Nephron (organoid): ENCODE measurements around the gene IL32.

Experiments used
- H3K27ac Mint-ChIP-seq, 3 experiments: 2 replicates each; pipeline ENCODE4 v1.8.0; 2020; ENCODE audit warnings: mixed read lengths in 3 of 3, mild to moderate bottlenecking in 2 of 3, moderate library complexity in 1 of 3
- H3K27me3 Mint-ChIP-seq: 2 replicates; pipeline ENCODE4 v1.8.0; 2021; ENCODE audit warnings: low read depth, mild to moderate bottlenecking, moderate library complexity, mixed read lengths
- H3K36me3 Mint-ChIP-seq: 2 replicates; pipeline ENCODE4 v1.8.0; 2020; ENCODE audit warnings: low read depth, mixed read lengths
- H3K4me1 Mint-ChIP-seq: 2 replicates; pipeline ENCODE4 v1.8.0; 2020; ENCODE audit warnings: mixed read lengths
- H3K4me3 Mint-ChIP-seq, 3 experiments: 2 replicates each; pipeline ENCODE4 v1.8.0; 2020; ENCODE audit warnings: mild to moderate bottlenecking in 3 of 3, mixed read lengths in 3 of 3, moderate library complexity in 2 of 3
- H3K9me3 Mint-ChIP-seq: 2 replicates; pipeline ENCODE4 v1.8.0; 2020; ENCODE audit warnings: mixed read lengths
- TF ChIP-seq, protein P1 (sequence below), 3 experiments: fragments of 200-600 bp; sonication (generic); IDR thresholded peaks; one replicate each; pipeline ENCODE4 v1.5.0; 2021; ENCODE audit warnings: antibody characterized with exemption in 3 of 3; ENCODE audit not compliant: unreplicated experiment in 3 of 3

IL32 gene

GRCh38 chr16:3099395-3099731, 33.9 kb downstream of the IL32 start:
- no peaks in the 10 kb centered on the region for H3K36me3 Mint-ChIP-seq
- TF ChIP-seq, protein P1, sequence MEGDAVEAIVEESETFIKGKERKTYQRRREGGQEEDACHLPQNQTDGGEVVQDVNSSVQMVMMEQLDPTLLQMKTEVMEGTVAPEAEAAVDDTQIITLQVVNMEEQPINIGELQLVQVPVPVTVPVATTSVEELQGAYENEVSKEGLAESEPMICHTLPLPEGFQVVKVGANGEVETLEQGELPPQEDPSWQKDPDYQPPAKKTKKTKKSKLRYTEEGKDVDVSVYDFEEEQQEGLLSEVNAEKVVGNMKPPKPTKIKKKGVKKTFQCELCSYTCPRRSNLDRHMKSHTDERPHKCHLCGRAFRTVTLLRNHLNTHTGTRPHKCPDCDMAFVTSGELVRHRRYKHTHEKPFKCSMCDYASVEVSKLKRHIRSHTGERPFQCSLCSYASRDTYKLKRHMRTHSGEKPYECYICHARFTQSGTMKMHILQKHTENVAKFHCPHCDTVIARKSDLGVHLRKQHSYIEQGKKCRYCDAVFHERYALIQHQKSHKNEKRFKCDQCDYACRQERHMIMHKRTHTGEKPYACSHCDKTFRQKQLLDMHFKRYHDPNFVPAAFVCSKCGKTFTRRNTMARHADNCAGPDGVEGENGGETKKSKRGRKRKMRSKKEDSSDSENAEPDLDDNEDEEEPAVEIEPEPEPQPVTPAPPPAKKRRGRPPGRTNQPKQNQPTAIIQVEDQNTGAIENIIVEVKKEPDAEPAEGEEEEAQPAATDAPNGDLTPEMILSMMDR (IDR thresholded peaks at IDR 0.05; ENCODE audit: unreplicated experiment in 3 of 3) = no peak
- H3K4me3 Mint-ChIP-seq = no peak overlapping the region
- H3K4me1 Mint-ChIP-seq = peaks cover 23% of the 10 kb centered on the region
- H3K9me3 Mint-ChIP-seq = no peaks in the 10 kb centered on the region
- H3K27me3 Mint-ChIP-seq = peaks cover 40% of the 10 kb centered on the region
- H3K27ac Mint-ChIP-seq = no peak overlapping the region

DNA sequence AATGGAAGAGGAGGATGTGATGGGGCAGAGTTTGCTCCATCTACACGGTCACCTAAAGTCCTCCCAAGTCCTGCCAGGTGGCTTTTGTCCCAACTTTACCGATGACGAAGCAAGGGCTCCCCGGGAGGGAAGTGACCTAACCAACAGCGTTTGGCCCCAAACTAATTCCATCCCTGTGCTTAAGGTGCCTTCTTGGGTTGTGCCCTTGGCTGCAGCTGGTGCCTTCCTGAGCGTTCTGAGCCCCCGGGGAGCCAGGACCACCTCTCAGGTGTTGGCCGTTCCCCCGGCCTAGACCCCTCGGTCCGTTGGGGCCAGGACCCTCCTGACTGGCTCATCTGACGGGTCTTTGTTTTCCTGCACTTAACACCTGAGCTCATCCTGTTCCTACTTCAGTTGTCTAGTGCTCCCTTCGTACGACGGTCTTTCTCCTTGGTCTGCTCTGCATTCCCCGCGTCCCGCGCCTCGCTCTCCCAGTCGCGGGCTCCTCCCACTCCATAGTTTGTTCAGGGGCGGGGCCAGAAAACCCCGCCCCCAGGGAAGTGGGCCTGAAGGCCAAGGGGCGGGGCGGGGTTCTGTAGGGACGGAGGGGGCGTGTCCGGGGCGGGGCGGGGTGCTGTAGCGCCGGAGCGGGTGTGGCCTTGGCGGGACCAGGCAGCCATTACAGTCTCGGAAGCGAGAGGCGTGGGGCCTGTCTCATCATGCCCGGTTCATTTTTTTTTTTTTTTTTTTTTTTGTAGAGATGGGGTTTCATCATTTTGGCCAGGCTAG, 34.5 kb downstream of the IL32 start:
- Mint-ChIP-seq H3K36me3 (no peaks in the 10 kb centered on the region), H3K27me3 (peaks cover 44% of the 10 kb centered on the region), H3K4me1 (peaks cover 23% of the 10 kb centered on the region), H3K9me3 (no peaks in the 10 kb centered on the region), H3K4me3 (peak overlapping the region; percentile 77 to 80 (median 77)), H3K27ac (peak overlapping the region in 1 of 3 experiments; percentile 20)
- TF ChIP-seq, protein P1 (IDR thresholded peaks at IDR 0.05; ENCODE audit: unreplicated experiment in 3 of 3) = no peak

DNA sequence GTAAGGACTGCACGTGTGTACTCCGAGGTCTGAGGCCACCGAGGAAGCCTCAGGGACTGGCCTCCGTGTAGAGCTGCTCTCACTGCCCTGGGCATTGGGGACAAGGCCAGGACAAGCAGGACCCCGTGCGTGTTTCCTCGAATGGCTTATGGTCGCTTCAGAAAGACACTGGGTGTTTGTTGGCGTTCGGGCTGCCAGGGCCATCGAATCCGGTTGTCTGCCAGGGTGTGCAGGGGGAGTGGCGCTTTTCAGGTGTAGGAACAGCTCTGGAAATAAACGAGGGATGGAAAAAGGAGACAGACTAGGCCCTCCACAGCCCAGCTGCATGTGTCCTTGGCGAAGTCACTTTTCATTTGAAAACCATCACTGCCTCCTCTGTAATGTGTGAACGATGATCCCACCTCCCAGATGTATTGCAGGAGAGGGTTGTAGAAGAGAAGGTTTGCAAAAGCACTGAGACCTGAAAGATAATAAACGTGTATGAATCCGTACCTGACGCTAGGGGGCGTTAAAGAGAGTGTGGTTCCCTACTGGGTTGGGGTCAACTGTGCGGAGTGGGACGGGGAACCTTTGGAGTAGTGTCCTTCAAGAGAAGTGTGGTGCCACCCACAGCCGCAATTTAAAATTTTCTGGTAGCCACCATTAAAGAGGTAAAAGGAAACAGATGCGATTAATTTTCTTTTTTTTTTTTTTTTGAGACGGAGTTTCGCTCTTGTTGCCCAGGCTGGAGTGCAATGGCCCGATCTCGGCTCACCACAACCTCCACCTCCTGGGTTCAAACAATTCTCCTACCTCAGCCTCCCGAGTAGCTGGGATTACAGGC, 35.8 kb downstream of the IL32 start:
- H3K27ac Mint-ChIP-seq = peak overlapping the region in 1 of 3 experiments; percentile 50
- H3K4me1 Mint-ChIP-seq = peaks cover 29% of the 10 kb centered on the region
- TF ChIP-seq, protein P1 (IDR thresholded peaks at IDR 0.05; ENCODE audit: unreplicated experiment in 3 of 3) = peak; percentile 43 to 52 (median 51)
- H3K4me3 Mint-ChIP-seq = peak overlapping the region in 1 of 3 experiments; percentile 63
- no peaks in the 10 kb centered on the region for H3K9me3 Mint-ChIP-seq
- peaks cover 44% of the 10 kb centered on the region for H3K27me3 Mint-ChIP-seq
- H3K36me3 Mint-ChIP-seq = no peaks in the 10 kb centered on the region

DNA sequence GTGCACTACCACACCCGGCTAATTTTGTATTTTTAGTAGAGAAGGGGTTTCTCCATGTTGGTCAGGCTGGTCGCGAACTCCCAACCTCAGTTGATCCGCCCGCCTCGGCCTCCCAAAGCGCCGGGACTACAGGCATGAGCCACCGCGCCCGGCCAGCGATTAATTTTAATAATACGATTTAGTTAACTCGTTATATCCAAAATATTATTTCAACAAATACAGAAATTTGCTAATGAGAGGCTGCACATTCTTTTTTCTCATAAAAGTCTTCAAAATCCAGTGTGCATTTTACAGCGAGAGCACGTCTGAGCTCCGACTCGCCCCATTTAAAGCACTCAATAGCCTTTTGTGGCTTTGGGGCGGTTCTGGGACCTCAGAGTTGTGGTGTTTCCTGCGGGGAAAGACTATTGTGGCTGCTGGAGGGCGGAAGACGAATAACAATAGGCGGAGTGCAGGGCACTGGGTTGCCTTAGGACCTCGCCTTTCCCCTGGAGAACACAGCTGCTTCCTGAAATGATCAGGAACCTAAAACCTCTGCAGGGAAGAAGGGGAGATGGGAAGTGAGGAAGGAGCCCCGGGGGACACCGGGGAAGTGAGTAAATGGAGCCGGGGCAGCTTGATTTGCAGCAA, 36.5 kb downstream of the IL32 start:
- H3K4me3 Mint-ChIP-seq = peak overlapping the region in 2 of 3 experiments; percentile 12 to 42
- no peaks in the 10 kb centered on the region for H3K9me3 Mint-ChIP-seq
- TF ChIP-seq, protein P1 (IDR thresholded peaks at IDR 0.05; ENCODE audit: unreplicated experiment in 3 of 3) = no peak
- H3K27me3 Mint-ChIP-seq = peaks cover 44% of the 10 kb centered on the region
- no peaks in the 10 kb centered on the region for H3K36me3 Mint-ChIP-seq
- peaks cover 29% of the 10 kb centered on the region for H3K4me1 Mint-ChIP-seq
- H3K27ac Mint-ChIP-seq = peak overlapping the region in 2 of 3 experiments; percentile 57 to 70

GRCh38 chr16:3106205-3106928, 40.9 kb downstream of the IL32 start:
- H3K4me3 Mint-ChIP-seq = peak overlapping the region; percentile 81 to 86 (median 83)
- H3K36me3 Mint-ChIP-seq = no peaks in the 10 kb centered on the region
- no peaks in the 10 kb centered on the region for H3K9me3 Mint-ChIP-seq
- peak overlapping the region; percentile 73 to 89 (median 89) for H3K27ac Mint-ChIP-seq
- TF ChIP-seq, protein P1 (IDR thresholded peaks at IDR 0.05; ENCODE audit: unreplicated experiment in 3 of 3) = no peak
- peaks cover 16% of the 10 kb centered on the region for H3K4me1 Mint-ChIP-seq
- H3K27me3 Mint-ChIP-seq = peaks cover 15% of the 10 kb centered on the region
